ENCODE data around the gene SMIM41.
A peak's percentile ranks its signal among the peaks of the same experiment; 100 is the strongest.

Gene SMIM41

DNA sequence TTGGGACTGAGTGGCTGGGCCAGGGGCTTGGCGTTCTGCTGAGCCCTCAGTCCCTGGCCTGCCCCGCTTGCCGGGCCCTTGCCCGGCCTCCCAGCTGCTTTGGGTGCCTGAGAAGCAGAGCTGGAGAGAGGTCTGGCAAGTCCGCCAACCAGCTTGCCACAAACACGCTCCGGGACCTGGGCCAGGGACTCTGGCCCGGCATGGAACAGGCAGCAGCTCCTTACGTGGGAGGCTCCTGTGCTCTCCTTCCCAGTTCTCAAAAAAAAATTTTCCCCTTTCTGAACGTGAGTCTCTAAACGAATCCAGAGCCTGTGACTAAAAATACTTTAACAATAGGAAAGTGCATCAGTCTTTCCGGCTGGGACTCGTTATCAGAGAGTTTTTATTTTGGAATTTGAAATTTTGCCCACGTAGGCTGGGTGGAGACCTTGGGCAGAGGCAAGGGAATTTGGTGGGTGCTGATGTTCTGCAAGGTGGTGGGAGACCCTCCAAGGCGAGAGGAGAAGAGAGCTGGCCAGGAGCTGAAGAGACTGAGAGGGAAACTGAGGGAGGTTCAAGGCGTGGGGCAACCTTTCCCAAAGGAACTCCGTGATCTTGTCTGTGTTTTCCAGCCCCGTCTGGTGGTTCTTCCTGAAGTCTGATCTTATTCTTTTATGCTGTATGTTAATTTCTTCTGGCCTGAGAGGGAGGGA is 35.1 kb upstream of the SMIM41 start:
- no peak overlapping the region for H3K4me3 ChIP-seq (ENCODE audit: low read depth, low read length)
- peaks cover 2% of the 10 kb centered on the region for H3K4me1 ChIP-seq
- H3K9me3 ChIP-seq (ENCODE audit: control insufficient read depth, low read length) = no peaks in the 10 kb centered on the region

DNA sequence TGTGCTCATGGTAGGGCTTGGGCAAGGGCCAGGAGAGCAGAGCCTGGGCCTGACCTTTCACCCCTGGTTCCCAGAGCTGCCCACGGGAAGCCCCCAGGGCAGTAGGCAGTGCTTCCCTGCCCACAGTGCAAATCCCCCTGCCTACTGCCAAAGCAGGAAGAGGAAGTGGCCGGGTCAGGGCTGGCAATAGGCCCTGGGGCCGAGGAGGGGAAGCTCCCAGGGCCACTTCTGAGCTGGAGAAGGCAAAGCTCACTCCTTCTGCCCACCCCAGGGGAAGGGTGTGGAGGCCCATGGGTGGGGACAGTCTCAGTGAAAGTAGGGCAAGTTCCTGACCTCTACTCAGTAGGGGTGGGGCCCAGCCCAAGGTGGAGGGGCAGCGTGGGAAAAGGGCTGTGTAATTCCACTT is 33.7 kb upstream of the SMIM41 start:
- Histone ChIP-seq H3K4me3 (ENCODE audit: low read depth, low read length) (no peak overlapping the region), H3K4me1 (peaks cover 9% of the 10 kb centered on the region), H3K79me2 (peaks cover 4% of the 10 kb centered on the region), H3K4me2 (ENCODE audit: low read length) (no peak overlapping the region), H3K27ac (peak overlapping the region; percentile 70), H3K27me3 (ENCODE audit: control insufficient read depth, insufficient read depth, low read length) (no peaks in the 10 kb centered on the region), H3K36me3 (ENCODE audit: control insufficient read depth, insufficient read depth, low read length) (no peaks in the 10 kb centered on the region), H3K9me3 (ENCODE audit: control insufficient read depth, low read length) (no peaks in the 10 kb centered on the region), H2AFZ (no peak overlapping the region), H3K9ac (no peak overlapping the region)
- TF ChIP-seq, protein P1, sequence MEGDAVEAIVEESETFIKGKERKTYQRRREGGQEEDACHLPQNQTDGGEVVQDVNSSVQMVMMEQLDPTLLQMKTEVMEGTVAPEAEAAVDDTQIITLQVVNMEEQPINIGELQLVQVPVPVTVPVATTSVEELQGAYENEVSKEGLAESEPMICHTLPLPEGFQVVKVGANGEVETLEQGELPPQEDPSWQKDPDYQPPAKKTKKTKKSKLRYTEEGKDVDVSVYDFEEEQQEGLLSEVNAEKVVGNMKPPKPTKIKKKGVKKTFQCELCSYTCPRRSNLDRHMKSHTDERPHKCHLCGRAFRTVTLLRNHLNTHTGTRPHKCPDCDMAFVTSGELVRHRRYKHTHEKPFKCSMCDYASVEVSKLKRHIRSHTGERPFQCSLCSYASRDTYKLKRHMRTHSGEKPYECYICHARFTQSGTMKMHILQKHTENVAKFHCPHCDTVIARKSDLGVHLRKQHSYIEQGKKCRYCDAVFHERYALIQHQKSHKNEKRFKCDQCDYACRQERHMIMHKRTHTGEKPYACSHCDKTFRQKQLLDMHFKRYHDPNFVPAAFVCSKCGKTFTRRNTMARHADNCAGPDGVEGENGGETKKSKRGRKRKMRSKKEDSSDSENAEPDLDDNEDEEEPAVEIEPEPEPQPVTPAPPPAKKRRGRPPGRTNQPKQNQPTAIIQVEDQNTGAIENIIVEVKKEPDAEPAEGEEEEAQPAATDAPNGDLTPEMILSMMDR (IDR thresholded peaks at IDR 0.05) = no peak

More for the DNA sequence above, 35.1 kb upstream of the SMIM41 start:
- Histone ChIP-seq H3K79me2 (peaks cover 4% of the 10 kb centered on the region), H3K27me3 (ENCODE audit: control insufficient read depth, insufficient read depth, low read length) (no peaks in the 10 kb centered on the region), H2AFZ (no peak overlapping the region), H3K9ac (no peak overlapping the region), H3K27ac (peak overlapping the region; percentile 70), H3K36me3 (ENCODE audit: control insufficient read depth, insufficient read depth, low read length) (no peaks in the 10 kb centered on the region), H3K4me2 (ENCODE audit: low read length) (peak overlapping the region; percentile 2)
- TF ChIP-seq, protein P1 (IDR thresholded peaks at IDR 0.05) = no peak

DNA sequence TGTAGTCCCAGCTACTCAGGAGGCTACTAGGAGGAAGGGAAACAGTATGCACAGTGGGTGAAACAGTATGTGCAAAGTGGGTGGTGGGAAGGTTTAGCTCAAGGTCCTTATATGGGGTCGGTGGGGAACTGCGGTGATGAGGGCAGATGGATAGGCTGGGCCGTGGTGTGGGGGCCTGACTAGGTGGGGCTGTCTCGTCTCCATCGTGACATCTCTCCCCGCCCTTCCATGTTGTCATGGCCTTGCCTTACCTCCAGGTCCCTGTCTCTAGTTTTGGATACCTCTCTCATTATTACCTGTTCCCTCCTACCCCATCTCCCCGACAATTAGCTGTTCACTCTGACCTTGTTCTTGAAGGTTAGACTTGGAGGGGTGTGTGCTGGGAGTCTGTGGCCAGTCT is 32.6 kb upstream of the SMIM41 start:
- peaks cover 4% of the 10 kb centered on the region for H3K79me2 ChIP-seq
- TF ChIP-seq, protein P1 (IDR thresholded peaks at IDR 0.05) = no peak
- H3K36me3 ChIP-seq (ENCODE audit: control insufficient read depth, insufficient read depth, low read length) = no peaks in the 10 kb centered on the region
- H3K4me1 ChIP-seq = peaks cover 6% of the 10 kb centered on the region
- H3K9me3 ChIP-seq (ENCODE audit: control insufficient read depth, low read length) = no peaks in the 10 kb centered on the region
- H3K4me2 ChIP-seq (ENCODE audit: low read length) = no peak overlapping the region
- H3K9ac ChIP-seq = no peak overlapping the region
- no peaks in the 10 kb centered on the region for H3K27me3 ChIP-seq (ENCODE audit: control insufficient read depth, insufficient read depth, low read length)
- no peak overlapping the region for H3K4me3 ChIP-seq (ENCODE audit: low read depth, low read length)
- no peak overlapping the region for H3K27ac ChIP-seq
- no peak overlapping the region for H2AFZ ChIP-seq

DNA sequence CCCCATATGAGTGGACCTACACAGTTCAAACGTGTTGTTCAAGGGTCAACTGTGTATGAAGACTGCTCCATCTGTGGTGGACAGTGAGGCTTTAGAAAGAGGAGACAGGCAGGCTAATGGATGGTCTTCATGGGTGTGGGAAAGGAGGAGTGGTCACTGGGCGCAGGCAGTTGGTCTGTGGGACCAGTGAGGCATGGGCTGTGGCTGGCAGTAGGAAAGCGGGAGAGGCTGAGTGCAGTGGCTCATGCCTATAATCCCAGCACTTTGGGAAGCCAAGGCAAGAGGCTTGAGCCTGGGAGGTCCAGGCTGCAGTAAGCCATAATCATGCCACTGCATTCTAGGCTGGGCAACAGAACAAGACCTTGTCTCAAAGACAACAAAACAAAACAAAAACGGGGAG is 30.2 kb upstream of the SMIM41 start:
- Histone ChIP-seq H2AFZ (no peak overlapping the region), H3K4me3 (ENCODE audit: low read depth, low read length) (no peak overlapping the region), H3K36me3 (ENCODE audit: control insufficient read depth, insufficient read depth, low read length) (no peaks in the 10 kb centered on the region), H3K4me1 (peaks cover 11% of the 10 kb centered on the region), H3K27me3 (ENCODE audit: control insufficient read depth, insufficient read depth, low read length) (no peaks in the 10 kb centered on the region), H3K27ac (no peak overlapping the region), H3K9ac (no peak overlapping the region), H3K79me2 (peaks cover 4% of the 10 kb centered on the region), H3K9me3 (ENCODE audit: control insufficient read depth, low read length) (no peaks in the 10 kb centered on the region), H3K4me2 (ENCODE audit: low read length) (no peak overlapping the region)
- TF ChIP-seq, protein P1 (IDR thresholded peaks at IDR 0.05) = no peak

DNA sequence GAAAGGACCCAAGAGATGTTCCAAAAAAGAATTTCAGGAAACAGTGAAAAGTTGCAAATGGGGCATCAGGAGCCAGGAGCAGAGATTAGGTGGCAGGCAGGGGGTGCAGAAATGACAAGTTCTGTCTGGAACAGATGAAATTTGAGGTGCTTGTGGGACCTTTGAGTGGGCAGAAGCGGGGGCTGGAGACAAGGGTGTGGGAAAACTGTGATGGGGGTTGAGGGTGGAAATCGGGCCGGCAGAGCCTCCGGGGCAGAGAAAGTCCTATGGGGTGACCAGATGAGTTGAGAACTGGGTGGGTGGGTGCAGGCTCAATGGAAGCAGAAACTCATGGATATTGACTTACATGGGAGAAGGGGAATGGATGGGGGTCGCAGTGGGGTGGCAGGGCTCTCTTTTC is 29.8 kb upstream of the SMIM41 start:
- no peak overlapping the region for H3K4me2 ChIP-seq (ENCODE audit: low read length)
- H3K4me3 ChIP-seq (ENCODE audit: low read depth, low read length) = no peak overlapping the region
- H2AFZ ChIP-seq = no peak overlapping the region
- no peak overlapping the region for H3K9ac ChIP-seq
- H3K36me3 ChIP-seq (ENCODE audit: control insufficient read depth, insufficient read depth, low read length) = no peaks in the 10 kb centered on the region
- H3K27ac ChIP-seq = peak overlapping the region; percentile 94
- peaks cover 11% of the 10 kb centered on the region for H3K4me1 ChIP-seq
- H3K27me3 ChIP-seq (ENCODE audit: control insufficient read depth, insufficient read depth, low read length) = no peaks in the 10 kb centered on the region
- TF ChIP-seq, protein P1 (IDR thresholded peaks at IDR 0.05) = no peak
- peaks cover 4% of the 10 kb centered on the region for H3K79me2 ChIP-seq
- H3K9me3 ChIP-seq (ENCODE audit: control insufficient read depth, low read length) = no peaks in the 10 kb centered on the region
